Nucleus accumbens (tissue), 56 donors: ENCODE data around the gene RPS6KL1.

Experiments used
- DNase-seq, 56 donors: peaks; one replicate each; lab custom pipeline; 2025; lab: John Stamatoyannopoulos, UW

The RPS6KL1 gene

DNA sequence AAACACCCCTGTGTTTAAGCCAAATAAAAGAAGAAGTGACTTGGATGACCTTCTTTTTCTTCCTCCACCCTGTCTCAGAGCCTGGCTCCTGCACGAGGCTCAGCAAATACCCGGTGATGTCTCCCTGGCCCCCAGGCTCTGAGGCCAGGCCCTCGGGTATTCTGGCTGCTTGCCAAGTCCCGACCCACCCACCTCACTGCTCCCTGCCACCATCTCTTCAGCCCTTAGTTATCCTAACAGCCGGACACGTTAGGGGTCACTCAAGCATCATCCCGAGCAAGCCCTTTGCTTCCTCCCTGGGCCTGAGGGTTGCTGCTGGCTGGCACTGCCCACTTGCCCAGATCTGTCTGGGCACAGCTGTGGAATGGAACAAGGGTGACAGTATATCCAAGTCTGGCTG is 7.2 kb downstream of the RPS6KL1 start:
- no peak for DNase-seq

DNA sequence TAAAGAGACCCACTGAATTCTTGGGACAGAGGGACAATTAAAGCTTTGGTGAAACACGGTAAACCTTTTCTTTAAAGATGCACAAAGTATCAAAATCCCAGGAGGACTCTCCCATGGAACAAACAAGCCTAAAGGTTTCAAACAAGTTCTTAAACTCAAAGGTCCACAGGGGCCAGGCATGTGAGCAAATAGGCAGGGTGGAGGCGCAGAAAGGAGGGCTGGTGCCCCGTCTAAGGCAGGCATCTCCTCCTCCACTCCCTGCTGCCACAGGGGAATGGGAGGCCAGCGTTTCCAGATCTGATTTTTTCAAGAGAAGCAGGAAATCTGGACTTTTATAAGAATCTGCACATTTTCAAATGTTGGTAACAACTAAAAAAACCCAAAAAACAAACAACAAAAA is 7.6 kb downstream of the RPS6KL1 start:
- DNase-seq = no peak

DNA sequence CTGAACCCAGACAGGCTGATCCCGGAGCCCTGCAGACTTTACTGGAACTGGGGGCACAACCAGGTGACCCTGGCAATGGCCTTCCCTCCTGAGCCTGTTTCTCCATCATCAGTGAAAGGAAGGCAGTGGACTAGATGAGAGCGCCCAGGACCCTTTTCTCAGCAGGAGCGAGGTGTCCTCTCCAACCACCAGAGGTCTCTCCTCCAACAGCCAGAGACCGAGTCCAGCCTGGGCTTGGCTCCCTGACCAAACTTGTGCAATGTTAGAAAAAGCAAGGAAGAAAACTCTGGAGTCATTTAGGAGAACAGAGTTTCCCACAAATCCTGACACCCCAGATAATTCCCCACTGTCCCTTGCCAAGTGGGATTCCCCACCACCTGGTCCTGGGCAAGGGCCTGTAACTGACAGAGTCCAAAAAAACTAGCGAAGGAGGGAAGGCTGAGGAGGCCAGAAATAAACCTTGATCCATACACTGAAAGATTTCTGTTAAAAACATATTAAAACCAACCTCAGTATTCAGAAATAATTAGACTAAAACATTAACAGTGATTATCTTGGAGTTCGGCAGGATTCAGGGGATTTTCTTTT is 9.0 kb downstream of the RPS6KL1 start:
- DNase-seq = peak in 46 of 56 donors; percentile 11 to 70 (median 38)

DNA sequence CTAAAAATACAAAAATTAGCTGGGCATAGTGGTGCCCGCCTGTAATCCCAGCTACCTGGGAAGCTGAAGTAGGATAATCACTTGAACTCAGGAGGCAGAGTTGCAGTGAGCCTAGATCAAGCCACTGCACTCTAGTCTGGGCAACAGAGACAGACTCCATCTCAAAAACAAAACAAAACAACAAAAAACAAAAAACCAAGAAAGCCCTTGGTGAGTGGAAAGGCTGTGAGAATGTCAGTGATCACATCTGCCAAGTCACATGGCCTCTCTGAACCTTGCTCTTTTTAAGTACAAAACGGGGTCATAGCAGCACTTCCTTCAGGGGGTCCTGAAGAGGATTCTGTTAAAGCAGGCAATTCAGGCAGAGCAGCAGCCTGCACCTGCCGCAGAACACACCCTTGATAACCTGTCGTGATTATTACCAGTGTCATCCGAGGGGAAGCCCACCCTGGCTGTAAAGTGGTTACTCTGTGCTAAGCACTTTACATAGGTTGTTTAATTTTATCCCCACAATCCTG is 9.6 kb downstream of the RPS6KL1 start:
- no peak for DNase-seq

DNA sequence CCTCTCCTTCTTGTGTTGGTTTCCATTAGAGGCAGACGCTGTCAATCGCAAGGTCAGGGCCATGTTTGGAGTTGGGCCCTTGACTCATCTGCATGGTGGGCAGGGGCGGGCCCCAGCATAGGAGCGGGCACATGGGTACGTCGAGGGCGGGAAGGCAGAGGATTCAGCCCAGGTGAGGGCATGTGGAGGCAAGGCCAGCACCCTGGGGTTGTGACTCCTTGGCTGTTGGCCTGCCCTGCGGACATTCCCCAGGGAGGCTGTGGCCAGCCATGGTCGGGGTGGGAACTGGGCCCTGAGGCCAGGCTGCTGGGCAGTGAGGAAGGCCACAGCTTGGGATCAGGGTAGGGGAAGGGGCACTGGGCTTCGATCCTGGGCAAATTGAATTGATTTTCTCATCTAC is 10.3 kb downstream of the RPS6KL1 start:
- no peak for DNase-seq

DNA sequence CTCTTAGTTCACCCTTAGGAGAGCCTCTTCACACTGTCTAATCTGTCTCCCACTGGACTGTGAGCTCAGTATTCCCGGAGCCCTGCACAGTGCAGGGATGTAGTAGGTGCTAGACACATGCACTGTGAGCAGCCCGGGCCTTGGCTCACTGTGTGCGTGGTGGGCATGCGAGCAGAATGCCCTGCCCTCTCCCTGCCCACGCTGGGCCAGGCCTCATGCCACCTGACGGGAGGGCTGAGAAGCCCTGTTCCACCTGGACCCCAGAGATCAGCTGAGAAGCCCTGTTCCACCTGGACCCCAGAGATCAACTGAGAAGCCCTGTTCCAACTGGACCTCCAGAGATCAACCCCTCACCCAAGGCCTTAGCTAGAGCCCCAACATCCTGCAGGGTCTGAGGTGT is 10.9 kb downstream of the RPS6KL1 start:
- DNase-seq = no peak

DNA sequence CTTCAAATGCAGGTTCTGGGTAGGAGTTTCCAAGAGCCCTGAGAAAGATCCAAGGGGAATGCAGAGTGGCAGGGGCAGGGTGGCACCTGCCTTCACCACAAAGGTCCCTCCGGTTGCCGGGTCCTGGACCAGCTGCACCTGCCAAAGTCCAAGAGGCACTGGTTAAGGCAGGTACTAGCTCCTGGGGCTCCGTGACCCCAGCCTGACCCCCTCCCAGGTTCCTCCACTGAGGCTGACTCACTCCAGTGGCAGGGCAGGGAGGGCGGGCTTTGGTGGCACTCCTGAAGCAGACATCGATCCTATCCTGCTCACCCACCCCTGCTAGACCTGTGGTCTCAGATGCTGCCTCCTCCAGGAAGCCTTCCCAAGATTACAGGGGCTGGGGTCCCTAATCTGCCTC is 11.4 kb downstream of the RPS6KL1 start:
- DNase-seq = no peak

DNA sequence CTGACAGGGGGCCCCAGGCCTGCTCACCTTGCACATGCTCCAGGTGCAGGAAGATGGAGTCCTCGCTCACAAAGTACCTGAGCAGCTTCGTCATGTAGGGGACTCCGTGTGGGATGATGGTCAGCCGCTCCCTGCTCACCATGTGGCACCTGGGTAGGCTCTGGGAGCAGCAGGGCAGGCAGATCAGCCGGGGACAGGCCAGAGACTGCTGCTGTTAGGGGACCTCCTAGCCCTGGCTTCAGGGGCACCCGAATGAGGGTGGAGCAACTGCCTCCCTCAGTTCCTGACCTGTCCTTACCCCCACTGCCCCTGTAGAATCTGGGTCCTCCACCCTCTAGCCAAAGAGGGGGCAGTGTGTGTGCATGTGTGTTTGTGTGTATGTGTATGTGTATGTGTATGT is 11.8 kb downstream of the RPS6KL1 start:
- DNase-seq = no peak

DNA sequence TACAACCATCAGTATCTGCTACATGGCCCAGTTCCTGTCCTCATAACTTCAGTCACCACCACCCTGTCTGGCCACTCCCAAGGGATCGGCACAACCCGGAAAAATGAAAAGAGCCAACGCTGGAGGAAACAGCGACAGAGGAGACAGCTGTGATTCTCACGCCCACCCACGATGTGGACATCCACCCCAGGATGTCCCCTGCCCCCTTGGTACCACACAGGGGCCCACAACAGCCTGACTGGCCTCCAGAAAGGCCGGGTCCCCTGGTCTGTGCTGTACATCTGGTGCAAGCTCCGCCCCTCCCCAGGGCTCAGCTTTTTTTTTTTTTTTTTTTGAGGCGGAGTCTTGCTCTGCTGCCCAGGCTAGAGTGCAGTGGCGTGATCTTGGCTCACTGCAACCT is 12.5 kb downstream of the RPS6KL1 start:
- DNase-seq = no peak

DNA sequence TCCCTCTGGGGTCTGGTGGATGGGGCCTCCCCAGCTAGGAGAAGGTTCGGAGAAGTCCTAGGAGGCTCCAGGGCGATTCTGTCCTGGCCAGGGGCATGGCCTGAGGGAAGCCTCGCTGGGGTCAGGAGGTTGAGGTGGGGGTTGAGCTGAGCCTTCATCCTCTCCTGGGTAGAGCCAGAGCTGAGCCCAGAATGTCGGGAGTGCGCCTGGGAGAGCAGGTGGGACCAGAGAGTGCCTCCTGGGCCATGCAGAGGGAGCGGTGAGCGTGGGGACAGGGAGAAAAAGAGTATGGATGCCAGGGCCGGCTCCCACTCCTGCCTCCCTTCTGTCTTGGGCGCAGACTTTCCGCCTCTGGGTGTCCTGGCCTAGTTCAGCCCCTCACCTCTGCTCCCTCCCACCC is 13.1 kb downstream of the RPS6KL1 start:
- DNase-seq = no peak

DNA sequence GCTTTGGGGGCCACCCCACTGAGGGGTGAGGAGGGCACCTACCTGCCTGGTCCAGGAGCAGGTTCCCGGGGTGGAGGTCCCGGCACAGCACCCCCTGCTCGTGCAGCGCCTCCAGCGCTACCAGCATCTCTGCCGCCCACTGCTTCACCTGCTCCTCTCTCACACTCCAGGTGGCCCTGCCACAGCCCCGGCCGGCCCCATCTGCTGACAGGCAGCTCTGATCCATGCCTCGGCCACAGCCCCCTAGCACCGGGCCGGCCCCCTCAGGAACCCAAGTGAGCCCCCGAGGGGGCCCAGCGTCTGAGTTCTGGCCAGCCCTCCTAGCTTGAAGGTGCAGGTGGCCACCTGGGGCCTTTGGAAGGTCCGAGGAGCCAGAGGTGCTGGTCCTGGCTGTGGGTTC is 13.6 kb downstream of the RPS6KL1 start:
- DNase-seq = no peak

DNA sequence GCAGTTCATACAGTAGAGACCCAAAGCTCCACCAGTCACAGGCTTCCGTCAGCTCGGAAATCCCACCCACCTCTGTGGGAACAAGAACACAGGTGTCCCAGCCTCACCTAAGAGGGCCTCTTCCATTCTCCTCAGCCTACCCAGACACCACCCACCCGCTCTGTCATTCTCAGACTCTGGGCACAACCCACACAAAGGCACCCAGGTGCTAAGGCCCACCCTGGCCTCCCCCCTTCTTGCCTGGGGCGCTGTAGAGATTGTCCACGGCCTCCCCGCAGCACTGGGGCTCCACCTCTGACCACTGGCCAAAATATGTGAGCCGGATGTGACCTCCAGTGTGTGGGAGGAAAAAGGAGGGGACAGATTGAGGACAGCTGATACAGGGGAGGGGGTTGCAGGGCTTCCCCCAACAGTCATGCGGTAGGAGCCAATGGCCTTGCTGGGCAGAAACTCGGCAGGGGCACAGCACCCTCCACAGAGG is 14.2 kb downstream of the RPS6KL1 start:
- no peak for DNase-seq

DNA sequence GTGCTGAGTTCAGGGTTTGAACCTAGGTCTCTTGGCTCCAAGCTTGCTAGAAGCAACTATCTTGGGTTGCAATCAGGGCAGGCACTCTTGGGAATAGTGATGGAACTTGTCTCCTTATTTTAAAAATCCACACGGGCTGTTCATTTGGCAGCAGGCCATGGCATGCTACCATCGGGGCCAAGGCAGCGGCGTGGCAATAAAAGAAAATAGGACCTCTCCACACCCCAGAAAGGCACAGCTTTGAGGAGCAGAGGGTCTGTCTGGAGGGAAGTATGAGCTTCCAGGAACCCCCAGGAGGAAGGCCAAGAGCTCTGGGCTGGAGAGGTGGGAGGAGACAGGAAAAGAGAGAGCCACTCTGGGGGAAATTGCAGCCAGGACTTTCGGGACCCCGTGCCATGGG is 15.3 kb downstream of the RPS6KL1 start:
- DNase-seq = peak in 14 of 56 donors; percentile 7 to 63 (median 22)

DNA sequence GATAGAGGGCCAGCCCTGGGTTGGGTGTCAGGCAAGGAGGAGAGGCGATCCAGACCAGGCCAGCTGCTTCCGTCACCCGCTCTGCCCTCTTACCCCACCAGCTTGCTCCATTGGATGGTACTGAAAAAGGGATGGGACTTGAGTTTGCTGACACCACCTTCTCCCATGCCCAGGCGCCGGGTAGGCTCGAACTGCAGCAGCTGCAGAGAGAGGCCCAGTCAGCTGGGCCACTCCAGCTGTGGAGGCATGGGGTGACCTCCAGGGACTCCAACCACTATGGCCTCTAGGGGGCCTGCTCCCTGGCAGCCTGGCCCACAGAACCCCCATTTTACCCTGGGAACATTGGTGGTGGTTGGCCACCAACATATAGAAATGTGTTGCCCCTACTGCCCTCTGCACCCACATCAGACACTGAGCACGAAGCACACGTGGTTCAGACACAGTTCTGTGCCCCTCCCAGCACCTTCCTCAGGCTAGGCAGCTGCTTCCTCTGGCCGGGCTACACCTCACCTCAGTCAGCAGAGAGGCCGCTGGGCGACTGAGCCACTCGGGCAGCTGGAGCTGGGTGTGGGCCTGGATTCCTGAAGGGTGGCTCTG is 16.0 kb downstream of the RPS6KL1 start:
- no peak for DNase-seq

DNA sequence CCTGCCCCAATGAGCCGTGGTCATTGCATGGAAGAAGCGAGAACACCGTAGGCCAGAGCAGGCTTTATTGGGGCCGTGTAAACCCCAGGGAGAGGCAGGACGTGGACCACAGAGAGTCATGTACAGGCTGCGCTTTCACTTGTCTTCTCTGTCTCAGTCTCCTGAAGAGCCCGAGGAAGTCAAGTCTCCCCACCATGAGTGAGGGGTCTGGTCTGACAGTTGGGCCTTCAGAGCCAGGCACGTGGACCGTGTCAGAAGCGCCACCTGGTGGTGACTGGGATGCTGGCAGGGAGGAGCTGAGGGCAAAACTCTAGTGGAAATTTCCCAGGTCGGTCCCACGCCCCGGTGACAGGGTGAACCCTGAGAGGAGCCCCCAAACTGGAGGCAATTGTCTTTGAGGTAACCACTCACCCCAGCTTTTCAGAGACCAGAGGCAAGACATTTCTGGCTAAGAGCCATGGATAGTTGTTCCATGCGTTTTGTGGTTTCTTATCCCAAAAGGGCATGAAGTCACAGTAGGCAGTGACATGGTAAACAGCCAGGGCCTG is 17.4 kb downstream of the RPS6KL1 start:
- DNase-seq = peak in 46 of 56 donors; percentile 15 to 80 (median 46)

DNA sequence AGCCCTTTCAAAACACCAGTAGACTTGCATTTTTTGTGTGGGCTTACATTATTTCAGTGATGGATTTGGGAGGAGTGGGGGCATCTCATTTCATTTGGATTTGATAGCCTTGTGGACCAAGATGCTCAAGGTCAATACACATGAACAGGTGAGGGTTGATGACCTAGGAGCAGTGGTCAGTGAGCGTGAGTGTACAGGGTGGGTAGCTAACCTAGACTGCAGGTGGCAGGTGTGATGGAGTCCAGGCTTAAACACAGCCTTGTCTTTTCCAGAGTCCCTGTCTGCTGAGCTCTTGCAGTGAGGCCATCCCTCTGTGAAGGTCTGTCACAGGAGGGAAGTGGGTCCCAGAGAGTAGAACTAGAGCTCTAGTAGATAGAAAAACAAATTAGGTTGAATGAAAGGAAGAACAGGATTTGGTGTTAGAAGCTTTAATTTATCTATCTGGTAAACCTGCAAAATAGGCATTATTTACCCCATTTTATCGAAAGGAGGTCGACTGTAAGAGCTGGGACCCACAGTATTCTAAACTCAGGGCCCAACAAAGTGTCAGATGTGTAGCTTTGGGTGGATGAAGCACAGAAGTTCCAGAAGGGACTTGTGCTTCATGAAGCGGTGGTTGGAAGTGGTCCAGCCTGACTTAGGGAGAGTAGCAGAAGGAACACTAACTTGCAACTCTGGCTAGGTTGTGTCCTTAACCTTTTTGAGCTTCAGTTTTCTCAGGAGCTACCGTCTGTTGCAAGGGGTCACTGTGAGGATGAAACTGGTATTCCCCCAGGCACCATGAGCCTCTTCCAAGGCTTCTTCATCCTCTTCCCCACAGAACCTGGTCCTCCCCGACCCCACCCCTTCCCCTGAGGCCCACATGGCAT is 18.2 kb downstream of the RPS6KL1 start:
- DNase-seq = no peak

DNA sequence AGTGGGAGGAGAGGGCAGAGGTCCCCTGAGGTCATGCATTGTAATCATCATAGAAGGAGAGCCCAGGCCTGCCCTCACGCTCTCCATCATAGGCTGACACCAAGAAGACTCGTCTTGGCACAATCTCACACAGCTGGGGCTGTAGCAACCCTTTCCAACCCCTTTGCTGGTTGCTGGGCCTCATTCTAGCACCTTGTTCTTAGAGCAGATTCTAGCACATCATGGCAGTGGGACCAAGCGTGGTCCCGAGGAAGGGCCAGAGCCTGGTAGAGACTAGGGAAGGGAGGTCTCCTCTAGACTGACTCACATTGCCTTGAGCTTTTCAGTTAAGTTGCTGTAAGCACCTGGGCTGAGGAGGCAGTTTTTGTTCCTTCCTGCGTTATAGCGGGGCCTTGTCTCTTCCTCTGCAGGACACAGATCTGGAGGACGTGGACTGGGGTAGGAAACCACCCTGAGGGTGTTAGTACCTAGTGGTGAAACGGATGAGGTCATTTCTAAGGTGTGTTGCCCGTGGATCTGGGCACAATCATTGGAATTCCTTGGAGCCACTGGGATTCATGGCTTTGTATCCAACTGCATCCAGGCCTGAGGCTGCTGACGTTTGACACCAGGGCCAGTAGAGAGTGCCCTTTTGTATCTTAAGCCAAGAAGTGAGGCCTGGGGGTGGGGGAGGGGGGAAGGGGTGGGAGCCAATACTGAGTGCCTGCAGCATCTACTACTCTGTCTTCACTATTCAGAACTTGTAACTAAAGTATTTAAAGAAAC is 19.9 kb downstream of the RPS6KL1 start:
- DNase-seq = peak in 3 of 56 donors; percentile 8 to 21 (median 19)

DNA sequence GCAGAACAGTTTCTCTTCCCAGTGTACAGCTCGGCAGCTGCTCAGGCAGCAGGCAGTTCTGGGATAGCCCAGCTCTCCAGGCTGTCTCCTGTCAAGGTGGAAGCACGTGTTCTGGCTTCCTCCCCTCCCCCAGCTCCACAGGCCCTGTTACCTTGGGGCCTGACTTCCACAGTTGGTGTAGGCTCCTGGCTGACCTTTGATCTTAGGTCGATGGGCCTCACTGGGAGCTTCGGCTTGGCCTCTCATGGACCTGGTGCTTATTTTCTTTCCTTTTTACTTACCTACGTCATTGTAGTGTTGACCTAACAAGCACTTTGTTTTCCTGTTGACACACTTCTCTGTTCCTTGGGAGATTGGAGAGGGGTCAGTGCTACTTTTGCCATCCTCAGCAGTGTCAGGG is 24.4 kb downstream of the RPS6KL1 start:
- no peak for DNase-seq

DNA sequence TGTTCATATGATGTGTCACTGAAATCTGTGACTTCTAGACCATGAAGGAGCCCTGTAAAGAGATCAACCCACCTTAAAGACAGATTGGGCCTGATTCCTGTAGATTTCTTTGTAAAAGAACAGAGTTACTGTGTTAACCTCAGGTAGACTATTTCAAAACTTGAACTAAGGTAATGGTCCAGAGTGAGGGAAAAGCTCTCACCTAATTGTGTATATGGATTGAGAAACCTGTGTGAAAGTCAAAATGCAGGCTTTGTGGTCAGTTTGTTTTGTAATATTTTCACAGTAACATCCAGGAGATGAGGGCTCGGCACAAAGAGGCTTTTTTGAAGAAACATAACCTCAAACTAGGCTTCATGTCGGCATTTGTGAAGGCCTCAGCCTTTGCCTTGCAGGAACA is 25.0 kb downstream of the RPS6KL1 start:
- DNase-seq = no peak

DNA sequence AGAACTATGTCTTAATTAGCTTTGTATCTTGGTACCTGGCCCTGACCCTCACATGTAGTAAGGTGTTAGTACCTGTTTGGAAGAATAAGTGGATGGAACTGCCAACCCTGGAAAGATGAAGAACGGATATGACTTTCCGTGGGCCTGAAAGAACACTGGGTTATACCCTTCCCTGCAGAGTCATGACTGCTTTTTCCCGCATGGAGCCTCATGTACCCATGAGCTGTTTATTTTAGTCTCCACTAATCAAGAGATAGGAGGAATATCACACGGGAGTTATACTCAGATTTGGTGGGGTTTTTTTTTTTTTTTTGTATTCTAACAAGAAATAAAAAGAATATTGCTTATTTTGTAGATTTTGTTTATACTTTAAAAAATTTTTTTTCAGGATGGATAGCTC is 25.4 kb downstream of the RPS6KL1 start:
- no peak for DNase-seq
